Large intestine (tissue), 3 donors: ENCODE data around the gene LAMA5. TPM values are rescaled to one million over a fixed set of nuclear protein-coding genes. Genes with fewer than 3 reads are reported as not detected.

Source experiments
- DNase-seq, 2 donors: peaks; one replicate each; pipeline versions ENCODE4 v3.0.0 to v3.0.0-alpha.2; 2013
- H3K27ac ChIP-seq: one replicate; pipeline ENCODE4 v1.5.1; 2013; ENCODE audit warnings: low read length
- H3K27me3 ChIP-seq: 2 replicates; pipeline ENCODE4 v1.6.1; 2013; ENCODE audit warnings: low read length; ENCODE audit not compliant: control insufficient read depth, insufficient read depth
- H3K36me3 ChIP-seq: 2 replicates; pipeline ENCODE4 v1.6.1; 2013; ENCODE audit warnings: low read length; ENCODE audit not compliant: control insufficient read depth, insufficient read depth
- H3K4me1 ChIP-seq: one replicate; pipeline ENCODE4 v1.6.1; 2013; ENCODE audit warnings: low read length; ENCODE audit not compliant: control insufficient read depth, insufficient read depth
- H3K4me3 ChIP-seq: one replicate; pipeline ENCODE4 v1.5.1; 2013; ENCODE audit warnings: low read length
- H3K9me3 ChIP-seq: one replicate; pipeline ENCODE4 v1.6.1; 2013; ENCODE audit warnings: mild to moderate bottlenecking, low read depth, low read length, moderate library complexity; ENCODE audit not compliant: control insufficient read depth
- WGBS: methylation state at CpG from one replicate; pipeline ENCODE4 v1.1.5; 2013; ENCODE audit warnings: low lambda C conversion rate; ENCODE audit not compliant: insufficient coverage; 5-methylcytosine and 5-hydroxymethylcytosine counted together
- polyA plus RNA-seq: library from polyadenylated mRNA; unstranded; fragments of 120-200 nt; gene quantifications from one replicate; pipeline ENCODE4 v1.2.1, GENCODE V29; 2013

The LAMA5 gene
- polyA plus RNA-seq, 1 donor, result 92.1 TPM

DNA sequence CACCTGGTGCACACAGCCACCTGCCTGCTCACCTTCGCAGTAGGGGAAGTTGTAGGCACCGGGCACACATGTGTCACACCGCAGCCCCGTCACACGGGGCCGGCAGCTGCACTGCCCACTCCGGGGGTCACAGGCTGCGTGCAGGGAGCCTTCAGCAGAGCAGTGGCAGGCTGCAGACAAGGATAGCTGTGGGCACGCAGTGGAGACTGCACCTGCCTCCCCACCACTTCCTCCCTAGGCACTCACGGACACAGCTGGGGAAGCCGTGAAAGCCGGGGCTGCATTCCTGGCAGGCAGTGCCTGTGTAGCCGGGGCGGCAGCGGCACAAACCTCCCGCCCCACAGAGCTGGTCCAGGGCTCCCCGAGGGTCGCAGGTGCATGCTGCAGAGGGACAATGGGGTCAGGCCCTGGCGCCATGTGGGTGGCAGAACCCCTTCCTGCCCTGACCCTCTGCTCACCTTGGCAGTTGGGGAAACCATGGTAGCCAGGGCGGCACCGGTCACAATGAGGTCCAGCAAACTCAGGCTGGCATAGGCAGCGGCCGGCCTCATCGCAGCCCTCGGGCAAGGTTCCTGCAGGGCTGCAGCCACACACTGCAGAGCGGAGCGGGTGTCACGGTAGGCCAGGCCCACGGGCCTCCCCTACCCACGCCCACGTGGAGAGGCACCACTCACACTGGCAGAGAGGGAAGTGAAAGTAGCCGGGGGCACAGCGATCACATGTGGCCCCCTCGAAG lies 29.4 kb downstream of the LAMA5 start:
- peaks cover 44% of the 10 kb centered on the region for H3K36me3 ChIP-seq
- no CpG with 5 or more reads among the region's 34 CpGs for WGBS

DNA sequence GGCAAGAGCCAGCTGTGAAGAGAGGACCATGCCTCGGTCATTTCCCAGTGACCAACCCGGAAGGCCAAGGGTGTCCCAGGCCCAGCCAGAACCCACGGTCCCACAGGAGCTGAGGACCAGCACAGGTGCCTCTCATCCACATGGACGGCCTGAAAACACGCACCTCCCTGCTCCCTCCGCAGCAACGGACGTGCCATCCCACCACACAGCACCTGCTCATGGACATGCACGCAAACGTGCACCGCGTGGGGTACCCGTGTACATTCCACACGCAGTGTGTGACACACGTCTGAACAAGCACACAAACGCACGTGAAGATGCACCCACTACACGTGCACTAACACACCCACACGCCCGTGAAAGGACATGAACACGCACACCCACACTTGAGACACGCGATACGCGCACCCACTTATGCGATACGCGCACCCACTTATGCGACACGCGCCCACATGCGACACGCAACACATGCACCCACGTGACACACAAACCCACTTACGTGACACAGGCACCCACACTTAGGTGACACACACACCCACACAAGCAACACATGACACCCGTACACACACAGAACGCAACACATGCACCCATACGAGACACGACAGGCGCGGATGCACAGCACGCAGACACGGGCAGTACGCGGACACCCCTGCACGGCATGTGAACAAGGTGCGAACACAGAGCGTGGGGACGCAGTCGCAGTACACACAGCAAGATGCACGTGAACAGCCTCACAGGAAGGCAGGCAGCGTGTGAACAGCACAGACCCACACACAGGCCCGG lies 30.1 kb downstream of the LAMA5 start:
- Histone ChIP-seq H3K9me3 (no peaks in the 10 kb centered on the region), H3K4me3 (no peak overlapping the region), H3K27me3 (no peaks in the 10 kb centered on the region), H3K27ac (no peak overlapping the region), H3K4me1 (no peaks in the 10 kb centered on the region), H3K36me3 (peaks cover 51% of the 10 kb centered on the region)
- no peak for DNase-seq
- no CpG with 5 or more reads among the region's 53 CpGs for WGBS

More for the DNA sequence above, 29.4 kb downstream of the LAMA5 start:
- Histone ChIP-seq H3K4me3 (no peak overlapping the region), H3K4me1 (no peaks in the 10 kb centered on the region), H3K9me3 (no peaks in the 10 kb centered on the region), H3K27me3 (no peaks in the 10 kb centered on the region), H3K27ac (no peak overlapping the region)
- DNase-seq, result no peak

DNA sequence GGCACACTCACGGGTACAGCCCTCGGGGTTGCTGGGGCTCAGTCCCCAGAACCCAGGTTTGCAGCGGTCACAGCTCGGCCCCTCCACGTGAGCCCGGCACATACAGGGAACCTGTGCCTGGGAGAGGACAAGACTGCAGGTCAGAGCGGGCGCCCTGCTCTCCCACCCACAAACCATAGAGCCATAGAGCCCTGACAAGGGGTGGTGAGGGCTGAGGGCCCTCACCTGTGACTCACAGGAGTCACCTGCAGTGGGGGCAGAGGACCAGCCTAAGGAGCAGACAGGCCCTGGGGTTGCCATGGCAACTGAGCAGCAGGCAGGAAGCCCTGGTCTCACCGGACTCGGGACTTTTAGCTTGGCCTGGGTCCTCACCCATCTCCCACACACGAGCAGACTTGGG lies 30.8 kb downstream of the LAMA5 start:
- WGBS, result no CpG with 5 or more reads among the region's 11 CpGs
- H3K9me3 ChIP-seq, result no peaks in the 10 kb centered on the region
- H3K4me3 ChIP-seq, result no peak overlapping the region
- no peak for DNase-seq
- no peaks in the 10 kb centered on the region for H3K4me1 ChIP-seq
- no peaks in the 10 kb centered on the region for H3K27me3 ChIP-seq
- H3K27ac ChIP-seq, result no peak overlapping the region
- H3K36me3 ChIP-seq, result peaks cover 53% of the 10 kb centered on the region

DNA sequence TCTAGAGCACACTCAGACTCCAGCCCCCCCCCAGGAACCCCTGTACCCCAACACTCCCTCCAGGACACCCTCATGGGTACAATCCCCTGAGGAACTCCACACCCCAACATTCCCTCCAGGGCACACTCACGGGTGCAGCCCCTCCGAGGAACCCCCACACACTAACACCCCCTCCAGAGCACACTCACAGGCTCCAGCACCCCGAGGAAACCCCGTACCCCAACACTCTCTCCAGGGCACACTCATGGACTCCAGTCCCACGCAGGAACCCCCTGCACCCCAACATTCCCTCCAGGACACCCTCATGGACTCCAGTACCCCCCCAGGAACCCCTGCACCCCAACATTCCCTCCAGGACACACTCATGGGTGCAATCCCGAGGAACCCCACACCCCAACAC lies 31.6 kb downstream of the LAMA5 start:
- H3K4me3 ChIP-seq, result no peak overlapping the region
- H3K27me3 ChIP-seq, result no peaks in the 10 kb centered on the region
- H3K36me3 ChIP-seq, result peaks cover 55% of the 10 kb centered on the region
- H3K9me3 ChIP-seq, result no peaks in the 10 kb centered on the region
- DNase-seq, result no peak
- H3K4me1 ChIP-seq, result no peaks in the 10 kb centered on the region
- WGBS, result no CpG with 5 or more reads among the region's 6 CpGs
- no peak overlapping the region for H3K27ac ChIP-seq

DNA sequence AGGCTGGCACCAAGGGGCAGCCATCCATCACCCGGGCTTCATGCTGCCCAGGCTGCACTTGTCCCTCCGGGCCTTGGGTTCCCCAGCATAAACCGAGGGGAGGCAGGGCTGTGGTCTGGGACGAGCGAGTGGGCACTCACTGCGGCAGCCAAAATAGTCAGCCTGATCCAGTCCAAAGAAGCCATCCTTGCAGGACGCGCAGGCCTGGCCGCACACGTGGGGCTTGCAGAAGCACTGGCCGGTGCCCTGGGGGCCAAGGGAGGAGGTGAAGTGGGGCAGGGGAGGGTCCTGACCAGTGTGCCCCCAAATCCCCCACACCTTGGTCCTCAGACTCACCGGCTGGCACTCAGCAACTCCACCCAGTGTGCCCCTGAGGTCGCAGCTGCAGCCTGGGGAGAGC lies 32.2 kb downstream of the LAMA5 start:
- Histone ChIP-seq H3K27ac (no peak overlapping the region), H3K4me3 (no peak overlapping the region), H3K4me1 (no peaks in the 10 kb centered on the region), H3K27me3 (no peaks in the 10 kb centered on the region), H3K9me3 (no peaks in the 10 kb centered on the region), H3K36me3 (peaks cover 57% of the 10 kb centered on the region)
- WGBS, result no CpG with 5 or more reads among the region's 13 CpGs
- no peak for DNase-seq

DNA sequence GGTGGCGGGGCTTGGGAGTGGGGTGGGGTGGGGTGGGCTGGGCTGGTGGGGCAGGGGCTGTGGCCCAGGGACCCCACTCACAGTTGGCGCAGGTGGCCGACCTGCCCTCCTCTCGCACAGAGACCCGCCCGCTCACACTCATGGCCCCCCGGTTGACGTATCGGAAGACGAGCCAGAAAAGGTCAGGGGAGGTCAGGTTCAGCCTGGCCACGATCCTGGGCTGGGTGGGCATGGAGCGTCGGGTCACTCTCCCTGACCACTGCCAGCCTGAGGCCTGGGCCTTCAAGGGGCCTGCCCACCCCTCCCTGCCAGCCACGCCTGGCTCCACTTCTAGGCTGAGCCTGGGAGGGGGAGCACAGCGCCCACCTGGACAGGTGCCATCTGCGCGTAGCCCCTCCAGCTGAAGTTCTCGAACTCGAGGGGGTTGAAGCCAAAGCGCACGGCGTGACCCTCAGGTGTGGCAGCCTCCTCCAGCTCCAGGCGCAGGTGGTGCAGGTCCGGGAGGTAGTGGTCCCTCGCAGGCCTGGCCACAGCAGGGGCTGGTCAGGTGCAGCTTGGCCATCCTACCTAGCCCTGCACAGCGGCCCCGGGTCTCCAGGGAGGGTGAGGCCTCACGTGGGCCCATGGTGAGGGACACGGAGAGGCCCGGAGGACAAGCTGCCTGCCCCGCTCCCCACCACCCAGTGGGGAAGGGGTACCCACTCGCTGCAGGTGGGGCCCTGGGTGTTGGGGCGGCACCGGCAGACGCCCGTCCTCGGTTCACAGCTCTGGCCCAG lies 33.1 kb downstream of the LAMA5 start:
- no CpG with 5 or more reads among the region's 37 CpGs for whole genome bisulfite sequencing
- no peak overlapping the region for H3K4me3 ChIP-seq
- no peak overlapping the region for H3K27ac ChIP-seq
- H3K27me3 ChIP-seq, result no peaks in the 10 kb centered on the region
- DNase-seq, result no peak
- H3K9me3 ChIP-seq, result no peaks in the 10 kb centered on the region
- no peaks in the 10 kb centered on the region for H3K4me1 ChIP-seq
- peaks cover 63% of the 10 kb centered on the region for H3K36me3 ChIP-seq

DNA sequence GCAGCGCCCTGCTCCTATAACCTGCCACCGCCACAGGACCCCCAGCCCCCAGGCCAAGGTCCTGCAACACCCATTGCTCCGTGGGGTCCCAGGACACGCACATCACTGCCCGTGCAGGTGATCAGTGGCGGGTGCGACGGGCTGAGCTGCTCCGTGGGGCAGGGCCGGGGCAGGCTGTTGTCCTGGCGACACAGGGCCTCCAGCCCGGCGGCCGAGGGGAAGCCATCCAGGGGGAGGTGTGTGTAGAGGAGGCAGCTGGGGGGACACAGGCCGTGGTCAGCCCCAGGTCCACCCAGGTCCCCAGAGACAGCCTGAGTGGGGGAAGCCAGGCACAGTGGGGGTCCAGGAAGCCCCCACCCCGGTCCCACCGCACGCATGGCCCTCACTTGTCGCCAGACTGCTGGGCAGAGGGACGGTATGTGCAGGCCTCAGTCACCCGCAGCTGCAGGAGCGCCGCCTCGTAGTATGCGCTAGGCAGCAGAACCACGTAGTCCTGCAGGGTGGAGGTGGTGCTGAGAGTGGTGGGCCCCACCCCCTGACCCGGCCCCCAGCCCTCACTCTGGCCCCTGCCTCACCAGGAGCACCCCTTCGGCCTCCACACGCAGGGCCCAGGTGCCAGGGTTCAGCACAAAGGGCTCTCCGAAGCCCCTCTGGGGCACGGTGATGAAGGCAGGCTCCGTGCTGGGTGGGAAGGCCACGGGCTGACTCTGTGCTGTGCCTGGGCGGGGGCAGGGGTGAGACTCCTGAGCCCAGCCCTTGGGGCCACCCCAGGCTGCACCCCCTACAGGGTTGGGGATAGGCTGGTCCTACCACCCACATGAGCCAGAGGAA lies 33.9 kb downstream of the LAMA5 start:
- Histone ChIP-seq H3K9me3 (no peaks in the 10 kb centered on the region), H3K4me1 (no peaks in the 10 kb centered on the region), H3K27me3 (no peaks in the 10 kb centered on the region), H3K4me3 (no peak overlapping the region), H3K36me3 (peaks cover 68% of the 10 kb centered on the region), H3K27ac (no peak overlapping the region)
- WGBS, result no CpG with 5 or more reads among the region's 34 CpGs
- DNase-seq, result no peak

DNA sequence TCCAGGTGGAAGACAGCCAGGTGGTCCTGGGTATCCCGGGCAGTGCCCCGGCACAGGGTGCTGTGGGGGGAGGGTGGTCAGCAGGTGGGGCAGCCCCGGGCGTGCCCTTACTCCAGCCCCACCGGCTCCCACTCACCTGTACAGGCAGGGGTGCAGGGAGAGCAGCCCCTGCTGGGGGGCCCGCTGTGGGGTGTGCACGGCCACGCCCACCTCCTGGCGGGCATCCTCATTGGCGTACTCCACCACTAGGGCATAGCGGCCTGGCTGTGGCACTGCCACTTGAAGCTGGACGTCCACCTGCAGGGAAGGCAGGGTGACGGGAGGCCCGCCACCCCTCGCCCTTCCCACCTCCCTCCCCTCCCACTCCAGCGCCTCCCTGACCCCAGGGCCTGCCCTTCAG lies 34.7 kb downstream of the LAMA5 start:
- H3K9me3 ChIP-seq, result no peaks in the 10 kb centered on the region
- H3K27me3 ChIP-seq, result no peaks in the 10 kb centered on the region
- H3K36me3 ChIP-seq, result peaks cover 68% of the 10 kb centered on the region
- H3K4me3 ChIP-seq, result no peak overlapping the region
- DNase-seq, result no peak
- no CpG with 5 or more reads among the region's 16 CpGs for WGBS
- no peak overlapping the region for H3K27ac ChIP-seq
- no peaks in the 10 kb centered on the region for H3K4me1 ChIP-seq

DNA sequence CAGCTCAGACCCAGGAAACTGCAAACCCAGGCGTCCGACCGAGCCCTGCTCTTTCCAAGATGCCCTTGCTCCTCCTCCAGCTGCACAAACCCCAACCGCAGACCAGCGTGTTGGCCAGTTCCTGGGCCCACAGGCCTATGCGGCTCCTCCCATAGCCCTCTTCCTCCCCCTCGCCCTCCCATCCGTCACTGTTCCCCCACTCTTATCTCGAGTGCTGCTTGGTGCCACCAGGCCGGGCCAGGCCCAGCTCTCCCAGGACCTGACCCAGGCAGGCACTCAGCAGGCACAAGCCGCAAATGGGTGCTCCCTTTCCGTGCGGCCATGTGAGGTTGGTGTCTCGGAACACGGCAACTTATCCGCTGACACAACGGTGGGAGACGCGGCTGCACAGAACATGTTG lies 35.8 kb downstream of the LAMA5 start:
- no CpG with 5 or more reads among the region's 19 CpGs for WGBS
- DNase-seq, result no peak
- Histone ChIP-seq H3K27me3 (no peaks in the 10 kb centered on the region), H3K36me3 (peaks cover 68% of the 10 kb centered on the region), H3K4me1 (no peaks in the 10 kb centered on the region), H3K27ac (no peak overlapping the region), H3K4me3 (no peak overlapping the region), H3K9me3 (no peaks in the 10 kb centered on the region)
